Thoracic aorta (tissue), 2 donors: ENCODE data around the gene STIP1. TPM values are rescaled to one million over a fixed set of nuclear protein-coding genes. Genes with fewer than 3 reads are reported as not detected.

Experiments used
- ATAC-seq: fragments of 150-250 bp; one replicate; pipeline ENCODE4 v1.8.0; 2017; ENCODE audit warnings: low read depth; ENCODE audit not compliant: insufficient number of reproducible peaks, low FRiP score
- DNase-seq: peaks from one replicate; pipeline ENCODE4 v3.0.0-alpha.2; 2020; ENCODE audit warnings: low spot score
- H3K27ac ChIP-seq, 2 donors: fragments of 200-600 bp; sonication (generic); 1 replicate in 1 of 2; 2 replicates in 1 of 2; pipeline ENCODE4 v1.5.1; 2016; ENCODE audit warnings: mild to moderate bottlenecking in 2 of 2, moderate library complexity in 2 of 2
- H3K27me3 ChIP-seq: fragments of 200-600 bp; sonication (generic); replicated peaks from 2 replicates; pipeline ENCODE4 v1.6.0; 2016; ENCODE audit warnings: mild to moderate bottlenecking; ENCODE audit not compliant: insufficient read depth
- H3K36me3 ChIP-seq: fragments of 200-600 bp; sonication (generic); one replicate; pipeline ENCODE4 v1.5.1; 2016
- H3K4me1 ChIP-seq, 2 donors: fragments of 200-600 bp; sonication (generic); 1 replicate in 1 of 2; 2 replicates in 1 of 2; pipeline versions ENCODE4 v1.5.1 to v1.6.0; 2016; ENCODE audit warnings: low read depth in 2 of 2, mild to moderate bottlenecking in 1 of 2; ENCODE audit not compliant: control insufficient read depth in 1 of 2
- H3K4me3 ChIP-seq: fragments of 200-600 bp; sonication (generic); 2 replicates; pipeline ENCODE4 v1.5.1; 2016; ENCODE audit warnings: mild to moderate bottlenecking
- H3K9me3 ChIP-seq: fragments of 200-600 bp; sonication (generic); 2 replicates; pipeline ENCODE4 v1.5.1; 2016
- CTCF ChIP-seq: fragments of 200-600 bp; sonication (generic); IDR thresholded peaks from one replicate; pipeline ENCODE4 v1.5.1; 2019; ENCODE audit warnings: antibody characterized with exemption
- total RNA-seq, 2 donors: library from RNA; depleted of rRNA; stranded (reverse); fragments of >200 nt; gene quantifications; one replicate each; pipeline versions ENCODE4 v1.1.0 to v1.2.3, GENCODE V29; 2016

The STIP1 gene
- total RNA-seq, 2 donors from 2014 or later: 74.7 to 91.2 TPM

GRCh38 chr11:64229744-64230170, 43.8 kb downstream of the STIP1 start:
- ATAC-seq: no peak
- H3K4me3 ChIP-seq: peak overlapping the region; percentile 85
- peaks cover 26 to 74% of the 10 kb centered on the region in 2 donors for H3K4me1 ChIP-seq
- peak overlapping the region; percentile 88 to 90 for H3K27ac ChIP-seq
- DNase-seq: no peak
- no peak for TF ChIP-seq CTCF
- H3K9me3 ChIP-seq: no peaks in the 10 kb centered on the region
- no peaks in the 10 kb centered on the region for H3K36me3 ChIP-seq
- no peaks in the 10 kb centered on the region for H3K27me3 ChIP-seq

DNA sequence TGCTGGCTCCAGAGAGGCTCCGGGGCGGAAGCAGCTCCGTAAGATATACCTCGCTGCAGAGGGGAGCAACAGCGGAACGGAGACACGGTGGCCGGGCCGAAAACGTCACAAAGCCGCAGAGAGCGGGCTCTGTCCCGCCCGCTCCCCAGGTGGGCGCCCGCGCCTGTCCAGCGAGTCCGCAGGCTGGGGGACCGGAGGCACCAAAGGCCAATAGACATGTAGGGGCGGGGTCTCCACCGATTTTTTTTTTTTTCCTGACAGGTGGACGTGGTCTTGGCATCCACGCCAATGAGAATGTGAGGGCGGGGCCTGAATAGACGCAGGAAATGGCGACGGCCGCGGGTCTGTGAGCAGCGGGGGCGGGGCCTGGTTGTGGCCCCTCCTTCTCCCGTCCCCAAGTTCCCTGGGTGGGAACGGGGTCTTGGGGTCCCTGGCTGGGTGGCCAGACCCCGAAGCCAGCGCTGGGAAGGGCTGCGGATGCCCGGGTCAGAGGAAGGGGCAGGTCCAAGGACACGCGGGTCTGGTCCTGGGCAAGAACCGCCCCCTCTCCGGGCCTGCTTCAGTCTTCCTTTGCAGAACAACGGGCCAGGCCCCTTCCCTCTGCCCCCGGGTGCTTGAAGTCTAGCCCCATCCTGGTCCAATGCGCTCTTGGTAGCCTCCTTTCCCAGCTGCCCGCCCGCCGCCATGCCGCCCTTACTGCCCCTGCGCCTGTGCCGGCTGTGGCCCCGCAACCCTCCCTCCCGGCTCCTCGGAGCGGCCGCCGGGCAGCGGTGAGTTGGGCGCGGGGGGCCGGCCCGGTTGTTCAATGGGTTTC, 44.4 kb downstream of the STIP1 start, which contains the start of gene DNAJC4:
Gene DNAJC4 (plus strand): TSS at position 378 of the 814 bp plus-strand sequence. CDS start 307 bp downstream, at position 685.
- no peaks in the 10 kb centered on the region for H3K9me3 ChIP-seq
- peak within 1 kb of the TSS; percentile 85 for H3K4me3 ChIP-seq
- peak within 1 kb of the TSS; percentile 88 to 90 for H3K27ac ChIP-seq
- H3K36me3 ChIP-seq: no peaks in the 10 kb centered on the region
- DNase-seq (peak; percentile 83), ATAC-seq (no peak)
- TF ChIP-seq CTCF: no peak
- no peaks in the 10 kb centered on the region for H3K27me3 ChIP-seq
- H3K4me1 ChIP-seq: peaks cover 29 to 73% of the 10 kb centered on the region in 2 donors

DNA sequence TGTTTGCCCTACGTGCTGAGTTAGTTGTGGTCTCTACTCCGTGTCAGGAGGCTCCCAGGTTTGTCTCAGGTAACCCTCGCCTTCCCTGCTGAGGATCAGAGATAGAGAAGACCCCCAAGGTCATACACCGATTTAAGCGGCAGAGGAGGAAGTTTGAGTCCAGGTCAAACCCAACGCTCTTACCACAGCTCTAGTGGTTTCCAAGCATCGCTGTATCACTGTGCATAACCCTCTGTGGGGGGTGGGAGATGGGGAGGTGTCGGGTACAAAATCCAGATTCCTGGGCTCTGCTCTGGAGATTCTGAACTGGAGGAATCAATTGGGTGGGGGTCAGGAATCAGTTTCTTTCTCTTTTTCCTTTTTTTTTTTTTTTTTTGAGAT, 45.0 kb downstream of the STIP1 start:
- no peaks in the 10 kb centered on the region for H3K36me3 ChIP-seq
- H3K27me3 ChIP-seq: no peaks in the 10 kb centered on the region
- ATAC-seq (no peak), DNase-seq (no peak)
- H3K4me1 ChIP-seq: peaks cover 35 to 75% of the 10 kb centered on the region in 2 donors
- H3K4me3 ChIP-seq: peak overlapping the region; percentile 85
- H3K27ac ChIP-seq: peak overlapping the region; percentile 88 to 90
- TF ChIP-seq CTCF: no peak
- no peaks in the 10 kb centered on the region for H3K9me3 ChIP-seq

DNA sequence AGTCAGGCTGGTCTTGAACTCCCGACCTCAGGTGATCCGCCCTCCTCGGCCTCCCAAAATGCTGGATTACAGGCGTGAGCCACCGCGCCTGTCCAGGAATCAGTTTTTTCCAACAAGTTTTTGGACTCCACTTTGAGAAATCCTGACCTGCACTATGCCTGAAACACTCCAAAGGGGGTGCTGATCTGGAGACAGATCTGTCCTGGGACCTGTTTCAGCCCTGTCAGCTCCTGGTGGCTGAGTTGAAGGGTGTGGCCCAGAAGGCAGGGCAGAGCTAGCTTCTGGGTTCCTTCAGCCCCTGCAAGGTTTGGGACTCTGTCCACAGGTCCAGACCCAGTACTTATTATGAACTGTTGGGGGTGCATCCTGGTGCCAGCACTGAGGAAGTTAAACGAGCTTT, 45.6 kb downstream of the STIP1 start:
- no peak for TF ChIP-seq CTCF
- Histone ChIP-seq H3K27me3 (no peaks in the 10 kb centered on the region), H3K9me3 (no peaks in the 10 kb centered on the region), H3K36me3 (no peaks in the 10 kb centered on the region), H3K27ac (no peak overlapping the region), H3K4me1 (peaks cover 35 to 76% of the 10 kb centered on the region in 2 donors), H3K4me3 (no peak overlapping the region)
- DNase-seq (no peak), ATAC-seq (no peak)

DNA sequence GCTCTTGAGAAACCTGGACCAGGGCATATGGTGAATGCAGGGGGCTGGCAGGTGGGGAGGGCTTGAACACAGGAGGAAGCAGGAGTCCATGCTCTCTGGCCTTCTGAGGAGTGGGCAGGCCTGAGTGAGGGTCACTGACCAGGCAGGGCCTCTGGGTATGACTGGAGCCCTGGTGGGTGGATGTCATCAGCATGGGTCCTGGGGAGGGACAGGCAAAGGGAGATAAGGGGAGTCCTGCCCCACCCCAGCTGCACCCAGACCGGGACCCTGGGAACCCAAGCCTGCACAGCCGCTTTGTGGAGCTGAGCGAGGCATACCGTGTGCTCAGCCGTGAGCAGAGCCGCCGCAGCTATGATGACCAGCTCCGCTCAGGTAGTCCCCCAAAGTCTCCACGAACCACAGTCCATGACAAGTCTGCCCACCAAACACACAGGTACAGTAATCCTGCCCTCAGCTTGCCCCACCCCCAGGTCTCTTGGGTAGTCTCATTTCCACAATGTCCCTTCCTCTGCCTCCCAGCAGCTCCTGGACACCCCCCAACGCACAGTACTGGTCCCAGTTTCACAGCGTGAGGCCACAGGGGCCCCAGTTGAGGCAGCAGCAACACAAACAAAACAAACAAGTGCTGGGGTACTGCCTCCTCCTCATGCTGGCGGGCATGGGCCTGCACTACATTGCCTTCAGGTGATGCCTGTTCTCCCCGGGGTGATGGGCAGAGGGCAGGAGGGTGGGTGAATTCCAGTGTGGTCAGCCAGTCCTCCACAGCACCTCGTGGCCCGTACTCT, 46.4 kb downstream of the STIP1 start:
- Histone ChIP-seq H3K4me1 (peaks cover 31 to 68% of the 10 kb centered on the region in 2 donors), H3K9me3 (no peaks in the 10 kb centered on the region), H3K4me3 (no peak overlapping the region), H3K27me3 (no peaks in the 10 kb centered on the region), H3K27ac (no peak overlapping the region), H3K36me3 (peaks cover 2% of the 10 kb centered on the region)
- ATAC-seq: no peak
- no peak for DNase-seq
- no peak for TF ChIP-seq CTCF
